Right ventricle myocardium inferior (tissue), 1 donor: Measurements from ENCODE around the gene ZFP2. TPM values are rescaled to one million over a fixed set of nuclear protein-coding genes. Genes with fewer than 3 reads are reported as not detected.
"Not testable (repeated sequence)": the region's sequence is repeated elsewhere in the genome, so short reads cannot be mapped to it uniquely, and the experiment has no call there.

Experiments
- ATAC-seq: fragments of 200-7000 bp; cut with Tn5 transposase; one replicate; pipeline ENCODE4 v1.9.1; 2020; ENCODE audit warnings: mild to moderate bottlenecking, moderate library complexity
- DNase-seq: peaks from one replicate; pipeline ENCODE4 v3.0.0; 2021; ENCODE audit errors: missing footprints
- intact Hi-C: fragments of 100-400 bp; cut with DNase I; formaldehyde crosslinking; loops from one replicate; pipeline ENCODE4 v1.11.0; 2022
- long read RNA-seq: library from polyadenylated mRNA; unstranded; transcript quantifications from one replicate; pipeline ENCODE4 v2.0.0, GENCODE V29; 2021
- total RNA-seq: library from RNA; stranded (reverse); fragmentation: NEBNext Ultra II Directional; extraction: Animal tissue kit (Norgen Biotek cat#: 25700); gene quantifications from one replicate; pipeline ENCODE4 v1.2.1, GENCODE V29; 2021
- donor health status: DM: no; HTN: yes; CAD: no; lungs with severe emphysema.

Gene ZFP2
- total RNA-seq = 0.70 TPM
- long read RNA-seq = 0 reads

DNA sequence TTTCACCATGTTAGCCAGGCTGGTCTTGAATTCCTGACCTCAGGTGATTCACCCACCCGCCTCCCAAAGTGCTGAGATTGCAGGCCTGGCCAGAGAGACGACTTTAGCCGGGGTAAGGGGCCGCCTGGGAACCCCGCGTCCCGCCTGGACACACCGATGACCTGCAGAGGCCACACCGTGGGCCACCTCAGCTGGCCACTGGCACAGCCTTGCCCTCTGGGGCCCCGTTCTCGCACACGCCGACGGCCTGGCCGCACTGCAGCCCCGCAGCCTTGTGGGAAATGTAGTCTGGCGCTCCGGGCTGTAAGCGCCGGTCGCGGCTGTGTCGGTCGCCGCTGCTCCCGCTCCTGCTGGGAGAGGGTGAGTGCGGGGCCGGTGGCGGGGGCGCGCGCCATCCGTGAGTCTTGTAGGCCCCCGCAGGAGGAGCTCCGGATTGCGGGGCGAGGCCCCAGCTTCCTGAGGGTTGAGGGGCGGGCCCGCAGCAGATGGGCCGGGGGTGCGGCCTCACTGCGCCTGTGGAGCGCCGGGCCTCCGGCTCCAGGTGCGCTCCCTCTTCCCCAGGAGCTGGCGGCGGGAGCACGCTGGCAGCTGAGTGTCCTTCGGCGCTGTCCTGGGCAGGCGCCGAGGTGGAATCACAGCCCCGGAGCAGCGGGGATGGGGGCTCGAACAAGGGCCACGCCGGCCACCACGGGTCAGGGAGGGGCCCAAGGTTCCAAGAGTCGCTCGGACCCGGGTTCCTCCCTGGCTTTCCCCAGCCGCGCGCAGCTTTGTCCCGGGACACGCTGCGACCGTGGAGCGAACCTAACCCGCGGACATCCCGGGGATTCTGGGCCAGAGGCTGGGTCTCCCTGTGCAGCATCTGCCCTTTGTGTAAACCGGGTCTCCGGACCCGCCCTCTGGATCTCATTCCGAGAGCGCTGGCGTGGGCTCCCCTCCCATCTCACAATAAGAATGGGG is at the start of gene ZFP2:
TSS of gene ZFP2 (plus strand) at position 299 of the 957 bp plus-strand sequence. CDS start 35,401 bp downstream, outside the sequence.
- intact Hi-C loops = no loop called here
- DNase-seq = peak; percentile 77

DNA sequence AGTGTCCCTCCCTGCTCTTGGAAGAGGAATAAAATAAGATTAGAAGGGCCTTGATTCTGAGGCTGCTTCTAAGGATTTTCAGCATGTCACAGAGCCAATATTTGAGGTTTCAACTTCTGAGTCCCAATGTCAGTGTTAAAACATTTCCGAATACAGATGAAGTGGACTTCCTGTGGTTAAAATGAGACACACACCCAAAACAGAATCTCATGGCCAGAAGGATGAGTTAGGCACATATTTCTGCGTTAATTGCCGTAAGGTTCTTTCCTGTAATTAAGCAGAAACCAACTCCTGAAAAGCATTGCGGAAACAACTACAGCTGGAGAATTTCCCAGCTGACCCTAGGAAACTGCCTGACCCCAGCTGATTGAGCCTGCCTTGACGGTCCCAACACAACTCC is 46.4 kb upstream of the ZFP2 start:
- no peak for ATAC-seq
- DNase-seq = no peak
- intact Hi-C loops = no loop called here

More for the DNA sequence above, at the start of gene ZFP2:
- peak; percentile 97 for ATAC-seq

GRCh38 chr5:178851951-178852350 is 43.8 kb upstream of the ZFP2 start:
- intact Hi-C loops = no loop called here
- ATAC-seq (no peak), DNase-seq (no peak)

DNA sequence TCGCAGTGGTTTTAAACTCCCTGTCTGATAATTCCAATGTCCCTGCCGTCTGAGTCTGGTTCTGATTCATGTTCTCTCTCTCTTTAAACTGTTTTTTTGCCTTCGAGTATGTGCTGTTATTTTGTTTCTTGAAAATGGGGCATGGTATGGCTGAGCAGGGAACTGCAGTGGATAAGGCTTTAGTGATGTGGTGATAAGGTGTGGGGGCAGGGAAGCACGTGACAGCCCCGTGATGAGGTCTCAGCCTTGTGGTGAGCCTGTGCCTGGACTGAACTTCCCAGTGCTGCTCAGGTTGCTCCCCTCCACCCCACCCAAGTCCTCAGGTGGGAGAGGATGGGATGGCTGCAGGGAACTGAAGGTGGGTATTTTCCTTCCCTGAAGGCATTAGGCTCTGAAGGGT is 41.4 kb upstream of the ZFP2 start:
- ATAC-seq (no peak), DNase-seq (no peak)
- intact Hi-C loops = no loop called here

GRCh38 chr5:178859625-178860521 is 35.8 kb upstream of the ZFP2 start, which contains the start of gene ZNF354B:
TSS of gene ZNF354B (plus strand) at chr5:178859953. CDS start at chr5:178861048, 1,095 bp downstream.
- ATAC-seq (peak; percentile 99), DNase-seq (peak; percentile 95)
- intact Hi-C loops = loop anchor here (1.0 to 5.0 kb wide), 3 partner anchors 130 to 233 kb away; partner anchors contain the start of genes CLK4, ZNF354A and ZNF354C

GRCh38 chr5:178860615-178861014 is 35.1 kb upstream of the ZFP2 start:
- DNase-seq, ATAC-seq, intact Hi-C loops: not testable (repeated sequence)

- DNase-seq (no peak), ATAC-seq (no peak)
- intact Hi-C loops = no loop called here
These were observed 34.1 kb upstream of the ZFP2 start for GRCh38 chr5:178861627-178862026.

DNA sequence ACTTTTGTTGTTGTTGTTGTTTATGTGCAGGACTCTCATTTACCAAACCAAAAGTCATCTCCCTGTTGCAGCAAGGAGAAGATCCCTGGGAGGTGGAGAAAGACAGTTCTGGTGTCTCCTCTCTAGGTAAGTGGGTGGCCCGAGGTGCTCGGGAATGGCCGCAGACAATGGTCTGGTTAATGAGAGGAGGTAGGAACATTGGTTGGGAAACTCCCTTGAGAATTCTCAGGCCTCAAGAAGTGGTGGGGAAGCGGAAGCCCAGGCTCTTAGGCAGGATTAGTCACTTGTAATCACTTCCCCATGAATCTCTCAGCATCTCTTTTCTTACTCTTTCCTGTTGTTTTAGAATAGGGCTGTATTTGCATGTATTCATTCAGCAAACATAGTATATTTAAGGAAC is 28.8 kb upstream of the ZFP2 start:
- ATAC-seq = no peak

GRCh38 chr5:178869577-178869976 is 26.1 kb upstream of the ZFP2 start:
- intact Hi-C loops = no loop called here
- DNase-seq = no peak
- no peak for ATAC-seq

More for the DNA sequence above, 28.8 kb upstream of the ZFP2 start:
- intact Hi-C loops = no loop called here
- no peak for DNase-seq

DNA sequence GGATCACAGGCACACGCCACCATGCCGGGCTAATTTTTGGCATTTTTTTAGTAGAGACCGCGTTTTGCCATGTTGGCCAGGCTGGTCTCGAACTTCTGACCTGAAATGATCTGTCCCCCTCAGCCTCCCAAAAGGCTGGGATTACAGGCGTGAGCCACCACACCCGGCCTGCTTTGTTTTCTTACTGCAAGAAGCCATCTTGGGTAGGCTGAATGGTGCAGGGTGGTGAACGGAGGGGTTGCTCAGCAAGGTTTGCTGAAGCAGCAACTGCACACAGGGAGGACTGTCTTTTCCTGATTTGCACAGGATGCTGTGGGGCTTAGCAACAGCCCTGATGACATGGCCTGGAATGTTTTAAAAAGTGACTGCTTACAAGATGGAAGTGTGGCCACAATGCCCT is 25.3 kb upstream of the ZFP2 start:
- no peak for DNase-seq
- ATAC-seq = no peak
- intact Hi-C loops = no loop called here

DNA sequence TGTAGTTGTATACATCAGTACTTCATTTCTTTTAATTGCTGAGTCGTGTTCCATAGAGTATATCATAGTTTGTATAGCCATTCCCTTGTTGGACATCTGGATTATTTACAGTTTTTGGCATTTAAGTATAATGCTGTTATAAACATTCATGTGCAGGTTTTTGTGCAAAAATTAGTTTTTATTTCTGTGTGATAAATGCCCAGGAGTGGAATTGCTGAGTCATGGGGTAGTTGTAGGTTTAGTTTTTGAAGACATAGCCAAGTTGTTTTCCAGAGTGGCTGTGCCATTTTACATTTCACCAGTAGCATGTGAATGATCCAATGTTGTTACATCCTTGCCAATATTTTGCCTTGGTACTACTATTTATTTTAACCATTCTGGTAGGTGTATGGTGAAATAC is 23.4 kb upstream of the ZFP2 start:
- DNase-seq (no peak), ATAC-seq (no peak)
- intact Hi-C loops = no loop called here

DNA sequence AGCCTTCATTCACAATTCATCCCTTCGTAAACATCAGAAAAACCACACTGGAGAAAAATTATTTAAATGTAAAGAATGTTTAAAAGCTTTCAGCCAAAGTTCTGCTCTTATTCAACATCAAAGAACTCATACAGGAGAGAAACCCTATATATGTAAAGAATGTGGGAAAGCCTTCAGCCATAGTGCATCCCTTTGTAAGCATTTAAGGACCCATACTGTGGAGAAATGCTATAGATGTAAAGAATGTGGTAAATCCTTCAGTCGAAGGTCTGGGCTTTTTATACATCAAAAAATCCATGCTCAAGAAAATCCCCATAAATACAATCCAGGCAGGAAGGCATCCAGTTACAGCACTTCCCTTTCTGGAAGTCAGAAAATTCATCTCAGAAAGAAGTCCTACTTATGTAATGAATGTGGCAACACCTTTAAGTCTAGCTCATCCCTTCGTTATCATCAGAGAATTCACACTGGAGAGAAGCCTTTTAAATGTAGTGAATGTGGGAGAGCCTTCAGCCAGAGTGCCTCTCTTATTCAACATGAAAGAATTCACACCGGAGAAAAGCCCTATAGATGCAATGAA is 12.5 kb upstream of the ZFP2 start:
- ATAC-seq, DNase-seq, intact Hi-C loops: not testable (repeated sequence)

GRCh38 chr5:178883815-178884430 is 11.8 kb upstream of the ZFP2 start:
- ATAC-seq (no peak), DNase-seq (no peak)
- intact Hi-C loops = no loop called here

DNA sequence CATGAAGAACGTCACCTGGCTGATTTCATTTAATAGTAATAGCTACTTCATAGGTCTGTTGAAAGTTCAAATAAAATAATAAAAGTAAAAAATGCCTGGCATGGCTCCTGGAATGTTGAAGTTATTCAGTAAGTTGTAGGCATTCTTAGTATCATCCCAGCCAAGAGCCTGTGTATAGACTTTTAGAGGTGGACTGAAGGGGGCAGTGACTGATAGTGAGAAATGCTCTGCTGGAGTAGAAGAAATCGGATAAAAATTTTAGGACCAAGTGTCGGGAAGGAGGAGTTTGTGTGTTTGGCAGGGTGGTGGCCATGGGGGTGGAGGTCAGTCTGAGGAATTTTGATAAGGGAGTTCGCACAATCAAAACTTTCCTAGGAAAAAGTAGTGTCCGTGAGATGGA is 3.6 kb downstream of the ZFP2 start:
- ATAC-seq (no peak), DNase-seq (no peak)
- intact Hi-C loops = no loop called here

DNA sequence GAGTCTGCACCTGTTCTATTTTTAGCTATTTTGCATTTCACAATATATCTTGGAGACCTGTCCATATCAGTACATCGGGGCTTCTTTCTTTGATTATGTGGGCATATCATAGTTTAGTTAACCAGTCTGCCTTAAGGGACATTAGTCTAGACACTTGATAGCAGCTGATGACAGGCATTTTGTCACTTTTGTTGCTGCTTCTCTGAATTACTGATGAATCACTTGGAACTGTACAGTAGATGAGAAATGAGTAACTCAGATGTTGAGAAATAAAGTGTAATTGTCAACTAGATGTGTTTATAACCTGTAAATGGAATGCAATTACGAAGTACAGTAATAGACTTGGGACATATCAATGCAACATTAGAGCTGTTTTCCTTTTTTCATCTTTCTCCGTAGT is 7.1 kb downstream of the ZFP2 start:
- intact Hi-C loops = no loop called here
- ATAC-seq (no peak), DNase-seq (no peak)

DNA sequence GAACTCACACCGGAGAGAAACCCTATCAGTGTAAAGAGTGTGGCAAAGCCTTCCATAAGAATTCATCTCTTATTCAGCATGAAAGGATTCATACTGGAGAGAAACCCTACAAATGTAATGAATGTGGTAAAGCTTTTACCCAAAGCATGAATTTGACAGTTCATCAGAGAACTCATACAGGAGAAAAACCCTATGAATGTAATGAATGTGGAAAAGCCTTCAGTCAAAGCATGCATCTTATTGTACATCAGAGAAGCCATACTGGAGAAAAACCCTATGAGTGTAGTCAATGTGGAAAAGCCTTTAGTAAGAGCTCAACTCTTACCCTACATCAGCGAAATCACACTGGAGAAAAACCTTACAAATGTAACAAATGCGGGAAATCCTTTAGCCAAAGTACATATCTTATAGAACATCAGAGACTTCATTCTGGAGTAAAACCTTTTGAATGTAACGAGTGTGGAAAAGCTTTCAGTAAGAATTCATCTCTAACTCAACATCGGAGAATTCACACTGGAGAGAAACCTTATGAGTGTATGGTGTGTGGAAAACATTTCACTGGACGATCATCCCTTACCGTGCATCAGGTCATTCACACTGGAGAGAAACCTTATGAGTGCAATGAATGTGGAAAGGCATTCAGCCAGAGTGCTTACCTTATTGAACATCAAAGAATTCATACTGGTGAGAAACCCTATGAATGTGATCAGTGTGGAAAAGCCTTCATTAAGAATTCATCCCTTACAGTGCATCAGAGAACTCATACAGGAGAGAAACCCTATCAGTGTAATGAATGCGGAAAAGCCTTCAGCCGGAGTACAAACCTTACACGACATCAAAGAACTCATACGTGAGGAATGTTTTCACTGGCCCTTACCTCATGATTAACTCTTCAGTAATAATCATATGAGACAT is 36.4 kb downstream of the ZFP2 start:
- intact Hi-C loops = no loop called here
- ATAC-seq (no peak), DNase-seq (no peak)

GRCh38 chr5:178940569-178941360 is 45.1 kb downstream of the ZFP2 start, which contains the start of gene ZNF454:
TSS of gene ZNF454 (plus strand) at chr5:178941198. CDS start at chr5:178942792, 1,594 bp downstream.
- ATAC-seq = peak; percentile 99
- DNase-seq = peak; percentile 94
- intact Hi-C loops = loop anchor here (1.0 to 10.0 kb wide), 3 partner anchors 83 to 208 kb away; partner anchors contain the start of genes ZNF354A, ZNF354C and ZNF879
